ENCODE results near the gene SLC9C2.

SLC9C2 gene

GRCh38 chr1:173553312-173553711 lies 49.6 kb downstream of the SLC9C2 start:
- TF ChIP-seq CTCF (IDR thresholded peaks at IDR 0.05; ENCODE audit: insufficient read depth, low read length, missing control alignments), result no peak
- ChIA-PET POLR2A (no interaction called here), CTCF (no interaction called here)
- DNase-seq (ENCODE audit: low read depth, low spot score), result no peak
- no peak overlapping the region for H3K4me3 ChIP-seq (ENCODE audit: low read depth, low read length)

GRCh38 chr1:173551699-173552098 lies 51.2 kb downstream of the SLC9C2 start:
- POLR2A ChIA-PET, result no interaction called here
- CTCF ChIA-PET, result no interaction called here

GRCh38 chr1:173549813-173550212 lies 53.1 kb downstream of the SLC9C2 start:
- no peak for TF ChIP-seq CTCF (IDR thresholded peaks at IDR 0.05; ENCODE audit: insufficient read depth, low read length, missing control alignments)
- no peak for DNase-seq (ENCODE audit: low read depth, low spot score)
- no peak overlapping the region for H3K4me3 ChIP-seq (ENCODE audit: low read depth, low read length)
- CTCF ChIA-PET, result no interaction called here
- POLR2A ChIA-PET, result no interaction called here

More at GRCh38 chr1:173551699-173552098, 51.2 kb downstream of the SLC9C2 start:
- no peak for TF ChIP-seq CTCF (IDR thresholded peaks at IDR 0.05; ENCODE audit: insufficient read depth, low read length, missing control alignments)
- no peak for DNase-seq (ENCODE audit: low read depth, low spot score)
- no peak overlapping the region for H3K4me3 ChIP-seq (ENCODE audit: low read depth, low read length)

GRCh38 chr1:173545688-173546087 lies 57.2 kb downstream of the SLC9C2 start:
- ChIA-PET CTCF (no interaction called here), POLR2A (no interaction called here)
- H3K4me3 ChIP-seq (ENCODE audit: low read depth, low read length), result no peak overlapping the region
- no peak for TF ChIP-seq CTCF (IDR thresholded peaks at IDR 0.05; ENCODE audit: insufficient read depth, low read length, missing control alignments)
- no peak for DNase-seq (ENCODE audit: low read depth, low spot score)

GRCh38 chr1:173536223-173536622 lies 66.6 kb downstream of the SLC9C2 start:
- no peak overlapping the region for H3K4me3 ChIP-seq (ENCODE audit: low read depth, low read length)
- POLR2A ChIA-PET, result no interaction called here
- CTCF ChIA-PET, result no interaction called here
- no peak for DNase-seq (ENCODE audit: low read depth, low spot score)
- TF ChIP-seq CTCF (IDR thresholded peaks at IDR 0.05; ENCODE audit: insufficient read depth, low read length, missing control alignments), result no peak

- no peak for DNase-seq (ENCODE audit: low read depth, low spot score)
- H3K4me3 ChIP-seq (ENCODE audit: low read depth, low read length), result no peak overlapping the region
- POLR2A ChIA-PET, result no interaction called here
- TF ChIP-seq CTCF (IDR thresholded peaks at IDR 0.05; ENCODE audit: insufficient read depth, low read length, missing control alignments), result no peak
- CTCF ChIA-PET, result no interaction called here
Measured at GRCh38 chr1:173532237-173532636, 70.6 kb downstream of the SLC9C2 start.
